Right forelimb (tissue), 1 donor: ENCODE data around the gene SAP30BP.

Source experiments
- DNase-seq: peaks from one replicate; pipeline ENCODE4 v3.0.0-alpha.2; 2018

The SAP30BP gene

DNA sequence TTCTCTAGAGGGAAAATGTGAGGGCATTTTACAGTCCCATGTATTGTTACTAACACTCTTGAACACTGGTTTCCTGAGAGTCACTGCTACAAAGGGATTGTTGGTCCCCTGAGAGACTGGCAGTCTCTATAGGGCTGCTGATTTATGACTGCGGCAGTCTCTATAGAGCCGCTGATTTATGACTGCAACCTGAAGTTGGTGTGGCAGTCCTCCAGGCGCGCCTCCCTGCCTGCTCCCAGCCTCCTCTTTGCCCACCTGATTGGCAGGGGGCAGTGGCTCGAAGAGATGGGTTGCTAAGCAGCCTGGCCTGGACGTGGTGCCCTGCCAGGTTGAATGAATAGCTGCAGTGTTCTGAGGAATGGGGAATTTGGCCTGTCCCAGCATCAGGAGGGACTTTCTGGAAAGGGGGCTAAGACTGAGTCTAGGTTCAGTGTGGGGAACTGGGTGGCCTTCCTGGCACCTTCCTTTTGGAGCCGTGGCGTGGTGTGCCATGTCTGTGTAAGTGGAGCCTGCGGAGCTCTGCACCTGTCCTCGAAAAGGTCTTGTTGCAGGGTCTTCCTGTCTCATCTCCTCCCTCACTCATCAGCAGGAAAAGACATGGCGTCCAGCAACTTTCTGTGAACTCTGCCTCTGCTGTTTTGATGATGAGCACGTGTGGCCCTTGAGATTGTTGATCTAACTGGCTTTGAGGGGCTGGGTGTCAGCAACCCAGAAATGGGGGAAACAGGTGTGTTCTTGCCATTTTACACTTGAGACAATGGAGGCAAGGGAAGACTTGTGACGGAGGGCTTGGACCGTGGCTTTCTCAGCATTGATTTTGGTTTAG is 24.9 kb downstream of the SAP30BP start:
- DNase-seq = peak; percentile 53

DNA sequence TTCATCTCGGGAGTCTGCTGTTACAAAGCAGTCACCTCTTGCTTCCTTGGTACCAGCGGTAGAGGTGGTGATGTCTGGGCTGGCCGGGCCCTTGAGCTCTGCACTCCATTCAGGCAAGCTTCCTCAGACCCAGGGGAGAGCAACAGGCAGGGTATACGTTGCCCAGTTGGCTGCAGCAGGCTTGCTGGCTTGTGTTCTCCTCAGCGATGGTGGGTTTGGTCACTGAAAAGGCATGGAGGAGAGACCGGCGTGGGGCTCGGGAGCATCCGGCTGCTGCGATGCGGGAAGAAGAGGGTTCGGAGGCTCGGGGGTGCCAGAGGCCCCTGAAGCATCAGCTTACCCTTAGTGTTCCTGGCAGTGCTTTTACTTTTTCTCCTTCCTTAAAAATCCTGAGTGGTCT is 25.8 kb downstream of the SAP30BP start:
- no peak for DNase-seq

DNA sequence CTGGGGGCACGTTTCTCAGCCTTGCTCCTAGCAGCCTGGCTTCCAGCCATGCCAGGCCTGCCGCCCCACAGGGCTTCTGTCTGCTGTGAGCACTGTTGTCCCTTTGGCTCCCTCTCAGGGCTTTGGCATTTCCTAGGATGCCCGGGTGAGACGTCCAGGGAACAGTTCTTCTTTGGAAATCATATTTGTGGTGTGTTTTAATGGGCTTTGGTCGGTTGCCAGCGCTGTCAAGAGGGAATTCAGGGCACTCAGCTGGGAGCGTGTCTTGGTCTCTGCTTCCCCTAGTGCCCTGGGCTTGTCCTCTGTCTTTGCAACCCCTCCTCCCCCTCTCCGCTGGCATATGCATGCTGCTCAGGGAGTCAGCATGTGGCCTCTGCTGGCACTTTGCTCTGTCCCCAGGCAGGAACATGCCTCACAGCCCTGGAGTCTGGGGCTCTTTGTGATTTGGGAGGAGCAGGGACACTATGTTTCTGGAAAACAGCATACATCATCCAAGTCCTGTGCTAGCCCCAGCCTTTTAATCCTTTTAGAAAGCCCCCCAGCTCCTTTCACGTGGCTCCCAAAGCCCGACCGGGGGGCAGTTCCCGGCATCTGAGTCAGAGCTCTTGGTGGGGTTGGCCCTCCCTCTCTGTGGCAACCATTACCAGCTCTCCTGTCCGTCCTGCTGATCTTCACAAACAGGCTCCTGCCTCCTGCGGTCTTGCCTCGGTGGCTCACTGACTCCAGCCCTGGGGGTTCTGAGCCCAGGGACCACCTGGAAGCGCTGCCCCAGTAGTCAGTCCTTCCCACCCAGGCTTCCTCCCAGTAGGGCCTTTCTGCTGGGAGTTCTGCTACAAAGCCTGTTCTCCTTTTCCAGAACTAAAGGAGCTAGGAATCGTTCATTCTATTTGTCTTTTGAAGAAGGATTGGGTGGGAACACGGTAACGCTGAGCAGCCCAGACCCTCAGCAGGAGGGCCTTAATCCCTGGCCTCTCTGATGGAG is 26.7 kb downstream of the SAP30BP start:
- DNase-seq = peak; percentile 60

DNA sequence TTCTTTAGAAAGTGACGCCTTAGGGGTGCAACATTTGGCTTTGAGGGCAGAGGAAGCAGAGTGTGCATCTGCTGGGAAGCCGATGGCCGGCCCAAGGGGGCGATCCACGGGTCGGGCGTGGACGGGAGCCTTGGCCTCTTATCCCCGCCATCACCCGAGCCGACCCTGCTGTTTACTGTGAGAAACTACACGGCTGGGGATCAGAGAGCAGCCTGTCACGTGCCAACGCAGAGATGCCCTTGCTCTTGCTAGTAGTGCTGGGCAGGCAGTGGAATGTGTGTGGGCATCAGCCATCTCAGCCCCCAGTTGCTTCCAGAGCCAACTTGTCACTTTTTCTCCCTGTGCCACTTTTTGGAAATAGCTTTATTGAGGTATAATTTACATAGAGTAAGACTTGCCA is 27.4 kb downstream of the SAP30BP start:
- DNase-seq = no peak

DNA sequence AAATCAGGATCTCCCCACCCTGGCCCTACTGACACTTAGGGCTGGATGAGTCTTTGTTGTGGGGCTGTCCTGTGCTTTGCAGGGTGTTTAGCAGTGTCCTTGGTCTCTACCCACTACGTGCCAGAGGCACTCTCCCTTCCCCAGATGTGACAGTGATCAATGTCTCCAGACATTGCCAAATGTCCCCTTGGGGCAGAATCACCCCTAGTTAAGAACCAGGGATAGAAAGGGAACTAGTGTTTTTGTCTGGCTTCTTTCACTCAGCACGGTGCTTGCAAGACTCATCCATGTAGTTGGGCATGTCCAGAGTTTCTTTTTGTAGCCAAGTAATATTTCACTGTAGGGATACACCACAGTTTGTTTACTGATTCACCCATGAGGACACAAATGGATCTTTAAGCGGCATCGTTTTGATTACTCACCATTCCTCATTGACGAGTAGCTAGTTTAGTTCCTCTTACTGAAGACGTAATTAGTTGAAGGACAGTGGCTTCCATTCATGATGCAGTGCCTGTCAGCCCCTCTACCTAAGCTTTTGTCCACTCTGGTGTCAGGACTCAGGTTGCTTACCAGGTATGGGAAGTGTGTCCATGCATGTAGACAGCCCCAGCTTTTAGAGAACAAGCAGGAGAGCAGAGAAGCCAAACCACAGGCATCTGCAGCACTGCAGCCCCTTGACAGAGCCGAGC is 28.1 kb downstream of the SAP30BP start:
- no peak for DNase-seq

DNA sequence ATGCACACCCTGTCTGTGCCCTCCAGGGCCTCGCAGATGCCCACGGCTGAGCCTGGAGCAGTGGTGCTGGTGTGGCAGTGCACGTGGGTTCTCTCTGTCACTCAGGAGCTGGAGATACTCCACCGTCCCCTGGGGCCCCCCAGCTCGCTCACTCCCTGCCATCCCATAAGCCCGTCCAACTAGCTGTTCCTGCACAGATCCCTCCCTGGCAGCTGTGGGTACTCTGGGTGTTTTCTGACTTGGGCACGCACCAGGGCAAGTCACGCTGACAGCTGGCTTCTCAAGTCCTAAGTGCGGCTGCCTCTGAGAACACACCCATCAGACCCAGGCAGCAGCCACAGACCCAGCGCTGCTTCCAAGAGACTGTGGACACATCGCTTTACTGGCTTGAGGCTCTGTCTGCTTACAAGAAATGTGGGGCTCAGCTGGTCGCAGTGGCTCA is 28.7 kb downstream of the SAP30BP start:
- no peak for DNase-seq

DNA sequence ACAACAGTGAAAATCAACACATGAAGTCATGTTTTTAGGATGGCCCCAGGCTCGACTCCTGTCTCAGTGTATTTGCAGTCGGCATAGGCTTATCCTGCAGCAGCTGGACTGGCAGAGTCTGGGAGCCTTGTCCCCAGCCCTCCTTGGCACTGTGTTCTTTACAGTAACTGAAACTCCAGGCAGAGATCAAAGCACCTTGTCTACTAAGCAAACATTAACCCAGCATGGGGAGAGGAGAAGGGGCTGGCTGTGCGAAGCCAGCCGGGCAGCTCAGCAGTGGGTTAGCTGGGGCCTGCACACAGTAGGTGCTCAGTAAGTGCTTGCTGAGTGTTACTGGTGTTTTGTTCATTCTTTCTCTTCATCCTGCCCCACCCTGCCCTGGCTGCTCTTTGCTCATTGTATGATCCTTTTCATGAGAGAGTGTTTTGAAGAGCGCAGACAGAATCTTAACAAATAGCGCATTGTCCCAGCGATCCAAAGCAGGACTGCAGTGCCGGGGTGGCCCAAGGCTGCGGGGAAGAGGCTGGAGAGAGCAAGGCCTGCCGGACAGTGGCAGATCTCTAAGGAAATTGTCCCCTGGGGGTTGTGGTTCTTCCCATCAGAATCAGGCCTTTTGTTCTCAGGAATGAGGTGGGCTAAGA is 30.6 kb downstream of the SAP30BP start:
- no peak for DNase-seq

DNA sequence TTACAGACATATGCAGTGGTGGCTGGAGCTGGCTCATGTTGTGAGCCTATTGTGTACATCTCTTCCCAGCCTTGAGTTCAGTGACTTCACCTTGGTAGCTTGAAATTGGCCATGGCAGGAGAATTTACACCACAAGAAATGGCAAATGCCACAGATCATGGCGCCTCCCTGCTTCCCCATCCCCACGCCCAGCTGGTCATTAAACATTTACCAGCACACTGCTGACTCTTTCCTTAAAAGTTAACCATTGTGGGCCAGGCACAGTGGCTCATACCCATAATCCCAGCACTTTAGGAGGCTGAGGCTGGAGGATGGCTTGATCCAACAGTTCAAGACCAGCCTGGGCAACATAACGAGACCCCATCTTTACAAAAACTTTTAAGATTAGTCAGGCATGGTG is 31.5 kb downstream of the SAP30BP start:
- DNase-seq = no peak

DNA sequence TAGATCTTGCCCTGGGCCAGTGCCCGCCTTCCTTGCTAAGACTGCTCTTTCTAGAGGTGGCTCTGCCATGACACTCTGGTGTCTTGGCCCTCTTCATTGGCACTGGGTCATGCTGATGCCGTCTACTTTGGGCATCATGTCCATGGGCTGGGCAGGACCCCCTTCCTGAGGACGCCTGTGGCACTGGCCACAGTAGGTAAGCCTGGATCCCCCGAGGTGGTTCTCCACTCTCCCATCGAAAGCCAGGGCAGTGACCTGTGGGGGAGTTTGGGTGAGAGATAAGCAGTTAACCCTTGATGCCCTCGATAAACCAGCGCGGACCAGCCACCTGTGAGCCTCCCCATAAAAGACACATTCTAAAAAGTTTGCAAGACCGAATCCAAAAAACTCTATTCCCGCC is 34.1 kb downstream of the SAP30BP start:
- DNase-seq = no peak

DNA sequence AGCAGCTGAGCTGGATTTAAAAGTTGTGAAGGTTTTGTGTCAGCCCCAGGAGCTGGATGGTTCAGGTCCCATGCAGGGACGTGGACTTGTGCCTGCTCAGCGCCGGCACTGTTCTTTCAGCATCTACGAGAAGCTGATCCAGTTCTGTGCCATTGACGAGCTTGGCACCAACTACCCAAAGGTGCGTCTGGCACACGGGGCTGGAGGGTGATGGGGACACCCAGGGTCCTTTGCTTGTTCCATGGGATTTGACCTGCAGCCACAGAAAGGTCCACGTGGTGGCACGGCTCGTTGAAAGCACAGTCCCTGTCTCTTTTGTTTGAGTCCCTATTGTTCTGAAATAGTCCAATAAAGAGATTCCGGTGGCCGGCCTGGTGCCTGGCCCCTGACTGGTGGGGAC is 36.1 kb downstream of the SAP30BP start:
- no peak for DNase-seq

DNA sequence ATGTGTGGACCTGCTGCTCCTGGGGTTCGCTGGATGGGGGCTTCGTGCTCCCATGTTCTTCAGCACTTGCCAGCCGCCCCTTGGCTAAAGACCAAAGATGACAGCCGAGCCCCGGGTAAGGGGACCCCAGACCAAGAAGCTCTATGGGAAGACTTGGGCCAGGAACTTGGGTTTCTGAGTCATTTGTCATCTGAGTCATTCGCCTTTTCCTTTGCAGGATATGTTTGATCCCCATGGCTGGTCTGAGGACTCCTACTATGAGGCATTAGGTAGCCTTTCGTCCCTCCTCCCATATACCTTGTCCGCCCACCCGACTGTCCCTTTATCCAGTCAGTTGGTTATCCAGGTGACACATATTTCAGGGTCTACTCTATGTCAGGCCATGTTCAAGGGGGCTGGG is 36.5 kb downstream of the SAP30BP start:
- DNase-seq = no peak

DNA sequence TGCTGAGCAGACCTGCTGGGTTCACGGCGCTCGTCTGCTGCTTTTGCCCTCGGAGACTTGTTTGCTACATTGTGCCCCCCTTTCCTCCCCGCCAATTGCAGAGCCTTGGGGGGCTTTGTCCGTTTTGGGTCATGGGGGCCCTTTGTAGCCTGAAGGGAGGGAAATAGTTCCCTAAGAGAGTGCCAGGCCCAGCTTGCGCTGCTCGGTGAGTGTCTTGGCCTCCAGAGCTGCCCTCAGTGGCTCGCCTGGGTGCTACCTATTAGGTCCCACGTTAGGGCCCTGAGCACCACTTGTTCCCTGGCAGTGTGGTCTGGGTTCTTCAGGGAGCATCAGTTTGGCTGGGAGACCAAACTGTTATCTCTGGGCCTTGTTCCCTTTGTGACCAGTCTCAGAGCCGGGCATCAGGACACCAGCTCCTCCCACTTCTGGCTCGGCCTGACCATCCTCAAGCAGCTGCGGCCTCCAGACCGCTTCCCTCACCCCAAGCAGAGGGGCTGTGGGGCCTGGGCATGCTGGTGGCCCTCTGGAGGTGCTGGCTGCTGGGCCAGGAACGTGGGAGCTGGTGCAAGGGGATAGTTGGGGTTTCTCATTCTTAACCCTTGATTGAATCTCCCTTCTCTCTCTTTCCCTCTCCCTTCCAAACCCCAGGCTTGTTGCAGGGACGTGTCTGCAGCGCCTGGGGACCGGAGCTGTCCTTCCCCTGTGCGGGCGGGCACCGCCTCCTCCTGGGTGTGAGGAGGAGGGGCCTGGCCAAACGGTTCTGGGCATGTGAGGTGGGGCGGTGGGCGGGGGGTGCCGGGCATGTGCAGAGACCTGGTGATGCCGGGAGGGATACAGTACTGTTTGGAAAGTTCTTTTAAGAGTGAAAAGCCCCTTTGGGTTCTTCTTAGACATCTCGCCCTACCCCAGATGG is 38.1 kb downstream of the SAP30BP start:
- DNase-seq = no peak

DNA sequence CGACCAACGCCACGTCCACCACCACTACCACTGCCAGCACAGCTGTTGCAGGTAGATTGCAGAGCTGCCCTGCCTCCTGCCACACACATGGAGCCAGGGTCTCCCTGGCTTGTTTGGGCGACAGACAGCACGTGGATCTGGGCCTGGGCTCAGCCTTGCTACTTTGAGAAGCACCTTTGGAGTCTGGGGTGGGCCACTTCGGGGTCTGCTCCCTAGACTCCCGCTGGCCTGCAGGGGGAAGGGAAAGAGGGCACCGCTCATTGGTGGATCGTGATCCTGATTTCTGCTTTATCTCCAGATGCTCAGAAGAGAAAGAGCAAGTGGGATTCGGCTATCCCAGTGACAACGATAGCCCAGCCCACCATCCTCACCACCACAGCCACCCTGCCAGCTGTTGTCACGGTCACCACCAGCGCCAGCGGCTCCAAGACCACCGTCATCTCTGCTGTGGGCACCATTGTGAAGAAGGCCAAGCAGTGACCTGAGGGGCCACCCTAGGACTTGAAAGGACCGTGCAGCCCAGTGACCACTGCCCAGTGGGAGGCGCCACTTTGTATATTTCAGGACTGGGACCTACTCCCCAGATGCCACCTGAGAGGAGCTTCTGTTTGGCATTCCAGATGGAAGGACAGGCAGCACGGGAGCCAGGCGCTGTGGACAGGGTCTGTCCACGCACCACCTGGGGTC is 39.0 kb downstream of the SAP30BP start:
- DNase-seq = no peak

DNA sequence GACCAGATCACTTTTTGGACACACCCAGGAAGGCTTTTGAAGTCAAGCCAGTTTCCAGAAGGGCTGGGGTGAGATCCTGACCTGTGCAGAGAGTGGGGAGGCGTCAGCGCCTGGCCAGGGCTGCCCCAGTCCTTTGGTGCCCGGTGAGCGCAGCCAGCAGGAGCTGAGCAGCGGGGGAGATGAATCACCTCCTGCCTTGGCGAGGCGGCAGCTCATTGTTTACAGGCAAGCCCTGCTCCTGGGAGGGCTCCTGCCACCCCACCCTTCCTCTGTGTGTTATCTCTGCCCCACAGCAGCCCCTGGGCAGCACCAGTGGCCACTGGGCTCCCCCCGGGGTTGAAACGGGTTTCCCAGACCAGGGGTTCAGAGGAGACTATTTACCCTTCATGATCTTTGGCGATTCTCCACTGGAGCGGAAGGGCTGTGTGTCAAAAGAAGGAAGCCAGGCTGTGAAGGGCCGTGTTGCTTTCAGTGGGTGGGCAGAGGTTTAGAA is 40.0 kb downstream of the SAP30BP start:
- DNase-seq = no peak

DNA sequence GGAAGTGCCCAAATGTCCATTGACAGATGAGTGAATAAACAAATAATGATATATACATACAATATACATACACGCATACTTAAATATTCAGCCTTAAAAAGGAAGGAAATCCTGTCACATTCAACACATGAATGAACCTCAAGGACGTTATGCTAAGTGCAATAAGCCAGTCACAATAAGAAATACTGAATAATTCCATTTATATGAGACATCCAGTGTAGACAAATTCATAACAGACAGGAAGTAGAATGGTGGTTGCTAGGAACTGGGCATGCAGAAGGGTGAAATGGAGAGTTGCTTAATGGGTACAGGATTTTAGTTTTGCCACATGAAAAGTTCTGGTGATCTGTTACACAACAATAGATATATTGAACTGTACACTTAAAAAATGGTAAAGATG is 45.3 kb downstream of the SAP30BP start:
- DNase-seq = no peak

DNA sequence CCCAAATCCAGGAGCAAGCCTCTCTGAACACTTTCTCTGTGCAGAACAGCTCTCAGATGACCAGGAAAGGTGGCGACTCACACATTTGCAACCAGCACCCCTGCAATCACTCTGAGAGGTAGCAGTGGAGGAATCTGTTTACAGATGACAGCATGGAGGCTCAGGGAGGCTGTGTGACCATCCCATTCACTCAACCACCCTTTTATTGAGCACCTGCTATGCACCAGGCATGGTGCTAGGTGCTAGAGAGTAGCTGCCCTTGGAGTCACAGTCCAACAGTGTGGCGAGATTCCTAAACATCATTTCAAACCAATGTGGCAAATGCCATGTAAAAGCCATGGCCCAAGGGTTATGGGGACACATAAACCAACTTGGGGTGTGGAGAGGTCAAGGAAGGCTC is 52.6 kb downstream of the SAP30BP start:
- DNase-seq = no peak

DNA sequence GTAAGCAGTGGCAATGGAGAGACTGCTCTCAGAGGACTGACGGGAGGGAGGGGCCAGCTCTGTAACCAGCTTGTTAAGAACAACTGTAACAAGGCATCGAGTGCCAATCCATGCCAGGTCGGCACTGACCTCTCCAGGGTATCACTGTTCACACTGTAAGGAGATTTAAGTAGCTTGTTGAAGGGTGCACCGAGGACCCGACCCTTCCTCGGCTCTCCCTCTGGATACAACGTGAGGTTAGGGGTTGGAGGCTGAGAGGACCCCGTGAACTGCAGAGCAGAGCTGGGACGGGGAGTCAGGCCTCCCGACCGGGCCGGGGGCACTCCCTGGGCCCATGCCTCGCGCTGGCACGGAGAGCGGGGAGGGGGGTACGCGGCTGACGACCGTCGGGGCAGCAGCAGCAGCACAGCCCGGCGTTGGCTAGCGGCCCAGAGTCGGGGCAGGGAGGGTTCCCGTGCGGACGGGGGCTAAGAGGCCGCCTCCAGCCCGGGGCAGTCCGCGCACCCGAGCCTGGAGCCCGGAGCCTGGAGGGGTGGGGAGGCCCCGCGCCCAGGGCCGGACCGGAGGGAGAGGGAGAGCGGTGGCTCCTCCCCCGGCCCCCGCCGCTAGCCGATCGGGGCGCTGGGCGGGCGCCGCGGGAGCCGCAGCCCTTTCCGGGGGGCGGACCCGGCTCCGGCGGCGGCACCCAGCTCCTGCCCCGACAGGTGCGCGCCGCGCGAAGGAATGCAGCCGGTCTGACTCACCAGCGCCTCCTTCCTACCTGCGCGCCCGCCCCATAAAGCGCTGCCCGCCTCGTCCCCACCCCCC is 53.7 kb downstream of the SAP30BP start, which contains the start of gene ITGB4:
Gene ITGB4, plus strand, starts transcription at position 804 of the 807 bp plus-strand sequence. CDS start 3,245 bp downstream, outside the sequence.
- no peak for DNase-seq

DNA sequence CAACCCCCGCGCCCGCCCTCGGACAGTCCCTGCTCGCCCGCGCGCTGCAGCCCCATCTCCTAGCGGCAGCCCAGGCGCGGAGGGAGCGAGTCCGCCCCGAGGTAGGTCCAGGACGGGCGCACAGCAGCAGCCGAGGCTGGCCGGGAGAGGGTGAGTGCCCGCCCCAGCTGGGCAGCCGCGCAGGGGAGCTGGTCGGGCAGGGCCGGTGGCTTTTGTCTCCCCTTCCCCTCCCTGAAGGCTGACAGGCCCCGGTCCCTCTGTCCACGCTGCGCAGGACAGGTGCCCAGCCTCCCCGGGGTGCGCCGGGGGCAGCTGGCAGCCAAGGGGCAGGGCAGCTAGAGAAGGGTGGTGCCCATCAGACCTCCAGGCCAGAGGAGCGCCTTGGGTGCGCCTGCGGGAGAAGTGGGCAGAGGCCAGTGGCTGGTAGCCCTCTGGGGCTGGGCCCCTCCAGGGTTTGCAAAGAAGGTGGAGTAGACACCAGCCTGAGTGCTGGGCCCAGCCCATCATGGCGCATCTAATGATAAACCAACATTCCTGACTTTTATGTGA is 54.4 kb downstream of the SAP30BP start:
- DNase-seq = no peak

DNA sequence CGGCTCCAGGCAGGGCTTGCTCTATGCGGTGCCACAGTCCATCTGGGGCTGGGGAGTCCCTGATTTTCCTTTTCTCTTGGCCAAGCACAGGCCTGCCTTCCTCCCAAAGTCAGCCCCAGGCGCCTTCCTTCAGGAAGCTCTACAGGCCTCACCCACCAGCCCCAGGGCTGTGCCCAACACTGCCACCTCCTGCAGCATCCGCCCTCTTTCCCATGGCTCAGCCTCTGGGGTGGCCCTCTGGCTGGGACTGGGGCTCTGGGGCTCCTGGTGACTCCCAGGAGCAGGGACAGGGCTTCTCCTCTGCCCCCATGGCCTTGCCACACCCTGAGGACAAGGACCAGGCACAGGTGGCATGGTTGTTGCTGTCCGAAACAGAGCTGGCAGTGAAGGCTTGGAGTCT is 54.9 kb downstream of the SAP30BP start:
- DNase-seq = no peak
